Measurements from ENCODE around the gene CITED2.

- TF ChIP-seq EZH2 (IDR thresholded peaks at IDR 0.05; ENCODE audit: insufficient read depth, low read length) = no peak
- no peak for TF ChIP-seq CTCF (IDR thresholded peaks at IDR 0.05; ENCODE audit: insufficient read depth, low read depth, low read length)
Measured at GRCh38 chr6:139325125-139325524, 49.3 kb downstream of the CITED2 start.
